B cell (primary cell): ENCODE results near the gene CPLANE1.

Experiments
- EZH2 ChIP-seq: IDR thresholded peaks from 2 replicates; pipeline ENCODE4 v1.6.1; 2012; ENCODE audit warnings: borderline replicate concordance, low read depth, mild to moderate bottlenecking, moderate library complexity, low read length; ENCODE audit not compliant: insufficient read depth, poor library complexity, severe bottlenecking
- TF ChIP-seq, protein P1 (sequence below): fragments of 200-600 bp; IDR thresholded peaks from one replicate; pipeline ENCODE4 v1.8.0; 2022; ENCODE audit warnings: antibody characterized with exemption, mild to moderate bottlenecking

DNA sequence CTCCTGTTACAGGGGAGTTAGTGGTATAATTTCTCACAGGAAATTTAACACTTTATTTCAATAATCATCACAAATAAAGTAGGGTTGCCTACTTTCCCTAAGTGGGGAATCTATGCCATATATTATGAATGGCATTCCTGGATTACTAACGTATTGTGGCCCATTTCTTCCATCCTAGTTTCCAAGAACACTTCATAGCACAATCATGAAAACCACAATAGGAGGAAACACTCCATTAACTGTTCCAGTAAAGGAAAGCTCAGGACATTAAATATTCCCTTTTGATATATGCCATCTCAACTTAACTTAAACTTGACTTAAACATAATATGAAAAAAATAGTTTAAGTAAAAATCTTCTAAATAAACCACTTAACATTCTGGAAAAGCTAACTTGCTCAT lies 2.1 kb downstream of the CPLANE1 start:
- no peak for TF ChIP-seq EZH2
- TF ChIP-seq, protein P1, sequence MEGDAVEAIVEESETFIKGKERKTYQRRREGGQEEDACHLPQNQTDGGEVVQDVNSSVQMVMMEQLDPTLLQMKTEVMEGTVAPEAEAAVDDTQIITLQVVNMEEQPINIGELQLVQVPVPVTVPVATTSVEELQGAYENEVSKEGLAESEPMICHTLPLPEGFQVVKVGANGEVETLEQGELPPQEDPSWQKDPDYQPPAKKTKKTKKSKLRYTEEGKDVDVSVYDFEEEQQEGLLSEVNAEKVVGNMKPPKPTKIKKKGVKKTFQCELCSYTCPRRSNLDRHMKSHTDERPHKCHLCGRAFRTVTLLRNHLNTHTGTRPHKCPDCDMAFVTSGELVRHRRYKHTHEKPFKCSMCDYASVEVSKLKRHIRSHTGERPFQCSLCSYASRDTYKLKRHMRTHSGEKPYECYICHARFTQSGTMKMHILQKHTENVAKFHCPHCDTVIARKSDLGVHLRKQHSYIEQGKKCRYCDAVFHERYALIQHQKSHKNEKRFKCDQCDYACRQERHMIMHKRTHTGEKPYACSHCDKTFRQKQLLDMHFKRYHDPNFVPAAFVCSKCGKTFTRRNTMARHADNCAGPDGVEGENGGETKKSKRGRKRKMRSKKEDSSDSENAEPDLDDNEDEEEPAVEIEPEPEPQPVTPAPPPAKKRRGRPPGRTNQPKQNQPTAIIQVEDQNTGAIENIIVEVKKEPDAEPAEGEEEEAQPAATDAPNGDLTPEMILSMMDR = no peak
